MM.1S (cell line): ENCODE results near the gene STX17.

Source experiments
- DNase-seq: peaks from one replicate; pipeline ENCODE4 v3.0.0-alpha.2; 2015
- H2AFZ ChIP-seq: fragments of 300-600 bp; sonication (generic); 2 replicates; pipeline ENCODE4 v1.6.0; 2016; ENCODE audit warnings: antibody characterized with exemption, low read length
- H3F3A ChIP-seq: fragments of 300-600 bp; sonication (generic); 2 replicates; pipeline ENCODE4 v1.6.1; 2016; ENCODE audit warnings: mild to moderate bottlenecking, antibody characterized with exemption, low read length, moderate library complexity, mixed read lengths; ENCODE audit not compliant: insufficient read depth
- H3K27ac ChIP-seq: fragments of 300-600 bp; sonication (generic); 2 replicates; pipeline ENCODE4 v1.5.1; 2016; ENCODE audit warnings: mild to moderate bottlenecking, low read length
- H3K27me3 ChIP-seq: fragments of 300-600 bp; sonication (generic); replicated peaks from 2 replicates; pipeline ENCODE4 v1.6.0; 2016; ENCODE audit warnings: low read length; ENCODE audit not compliant: insufficient read depth
- H3K36me3 ChIP-seq: fragments of 300-600 bp; sonication (generic); replicated peaks from 2 replicates; pipeline ENCODE4 v1.6.1; 2016; ENCODE audit warnings: mild to moderate bottlenecking, low read length, mixed read lengths; ENCODE audit not compliant: insufficient read depth
- H3K4me1 ChIP-seq: fragments of 300-600 bp; sonication (generic); 2 replicates; pipeline ENCODE4 v1.6.1; 2016; ENCODE audit warnings: low read length, mixed read lengths
- H3K4me2 ChIP-seq: fragments of 300-600 bp; sonication (generic); 2 replicates; pipeline ENCODE4 v1.6.0; 2016; ENCODE audit warnings: low read depth, low read length
- H3K4me3 ChIP-seq: fragments of 300-600 bp; sonication (generic); 2 replicates; pipeline ENCODE4 v1.5.1; 2016; ENCODE audit warnings: low read length, mixed read lengths
- H3K79me2 ChIP-seq: fragments of 300-600 bp; sonication (generic); 2 replicates; pipeline ENCODE4 v1.6.1; 2016; ENCODE audit warnings: mixed run types, low read length, mixed read lengths
- H3K9ac ChIP-seq: fragments of 300-600 bp; sonication (generic); 2 replicates; pipeline ENCODE4 v1.6.1; 2016; ENCODE audit warnings: low read length, mixed read lengths
- H3K9me2 ChIP-seq: fragments of 300-600 bp; sonication (generic); replicated peaks from 2 replicates; pipeline ENCODE4 v1.6.1; 2016; ENCODE audit warnings: mild to moderate bottlenecking, low read length, mixed read lengths; ENCODE audit not compliant: insufficient read depth
- H3K9me3 ChIP-seq: fragments of 300-600 bp; sonication (generic); replicated peaks from 2 replicates; pipeline ENCODE4 v1.6.1; 2016; ENCODE audit warnings: mild to moderate bottlenecking, low read length, mixed read lengths; ENCODE audit not compliant: insufficient read depth
- H4K20me1 ChIP-seq: fragments of 300-600 bp; sonication (generic); 2 replicates; pipeline ENCODE4 v1.6.1; 2016; ENCODE audit warnings: mild to moderate bottlenecking, low read length, moderate library complexity, mixed read lengths; ENCODE audit not compliant: insufficient read depth
- CTCF ChIP-seq: fragments of 300-600 bp; sonication (generic); IDR thresholded peaks from 2 replicates; pipeline ENCODE4 v1.5.1; 2016; ENCODE audit warnings: antibody characterized with exemption, low read length, mixed read lengths
- EZH2 ChIP-seq: fragments of 300-600 bp; sonication (generic); optimal IDR thresholded peaks from 2 replicates; pipeline ENCODE3; 2017; ENCODE audit warnings: low read depth, mild to moderate bottlenecking, antibody characterized with exemption, low read length, mixed read lengths
- EZH2phosphoT487 ChIP-seq: fragments of 300-600 bp; sonication (generic); IDR thresholded peaks from 2 replicates; pipeline ENCODE4 v1.6.1; 2018; ENCODE audit warnings: antibody characterized with exemption, low read length

STX17 gene

DNA sequence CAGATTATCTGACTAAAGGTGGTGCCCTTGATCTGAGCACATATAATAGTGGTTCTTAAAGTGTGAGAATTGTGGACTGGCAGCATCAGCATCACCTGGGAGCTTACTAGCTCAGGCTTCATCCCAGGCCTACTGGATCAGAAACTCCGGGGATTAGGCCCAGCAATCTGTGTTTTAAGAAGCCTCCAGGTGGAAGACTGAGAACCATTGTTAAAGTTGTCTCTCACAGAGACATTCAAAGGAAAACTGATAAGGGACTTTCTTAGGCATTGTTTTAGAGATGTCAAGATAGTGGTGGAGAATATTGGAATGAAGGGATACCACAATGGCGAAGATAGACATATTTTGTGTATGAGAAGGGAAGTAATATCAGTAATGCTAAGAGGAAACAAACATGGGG is 59.5 kb downstream of the STX17 start:
- no peaks in the 10 kb centered on the region for H3K4me1 ChIP-seq
- H3K9me2 ChIP-seq, result no peaks in the 10 kb centered on the region
- no peaks in the 10 kb centered on the region for H3F3A ChIP-seq
- H3K9me3 ChIP-seq, result no peaks in the 10 kb centered on the region
- no peak for TF ChIP-seq EZH2phosphoT487
- TF ChIP-seq CTCF, result no peak
- no peak for TF ChIP-seq EZH2
- DNase-seq, result no peak
- no peak overlapping the region for H3K9ac ChIP-seq
- no peak overlapping the region for H3K27ac ChIP-seq
- no peak overlapping the region for H2AFZ ChIP-seq
- H4K20me1 ChIP-seq, result no peaks in the 10 kb centered on the region
- no peaks in the 10 kb centered on the region for H3K79me2 ChIP-seq
- H3K4me2 ChIP-seq, result no peak overlapping the region
- no peak overlapping the region for H3K4me3 ChIP-seq
- no peaks in the 10 kb centered on the region for H3K36me3 ChIP-seq
- no peaks in the 10 kb centered on the region for H3K27me3 ChIP-seq

DNA sequence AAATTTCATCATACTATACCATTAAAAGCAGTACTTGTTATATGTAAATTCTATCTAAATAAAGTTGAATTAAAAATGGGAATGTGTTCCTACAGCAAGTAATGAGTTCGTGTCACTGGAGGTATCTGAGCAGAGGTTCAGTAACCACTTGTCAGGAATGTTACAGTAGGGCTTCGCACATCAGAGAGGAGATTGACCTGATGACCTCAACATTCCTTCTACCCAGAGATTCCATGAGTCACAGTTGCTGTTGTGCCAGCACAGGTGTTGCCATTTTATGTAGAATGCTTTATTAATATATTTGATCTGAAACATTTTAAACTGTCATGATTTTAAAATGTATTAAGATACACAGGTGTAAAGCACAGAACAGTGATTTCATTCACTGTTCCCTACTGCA is 60.3 kb downstream of the STX17 start:
- no peaks in the 10 kb centered on the region for H4K20me1 ChIP-seq
- no peak overlapping the region for H3K4me2 ChIP-seq
- no peak overlapping the region for H2AFZ ChIP-seq
- H3K27ac ChIP-seq, result no peak overlapping the region
- no peaks in the 10 kb centered on the region for H3K4me1 ChIP-seq
- no peaks in the 10 kb centered on the region for H3K79me2 ChIP-seq
- no peaks in the 10 kb centered on the region for H3K36me3 ChIP-seq
- H3K9me3 ChIP-seq, result no peaks in the 10 kb centered on the region
- no peak for TF ChIP-seq EZH2
- TF ChIP-seq CTCF, result no peak
- TF ChIP-seq EZH2phosphoT487, result no peak
- H3F3A ChIP-seq, result no peaks in the 10 kb centered on the region
- no peak for DNase-seq
- no peak overlapping the region for H3K9ac ChIP-seq
- H3K27me3 ChIP-seq, result no peaks in the 10 kb centered on the region
- H3K9me2 ChIP-seq, result no peaks in the 10 kb centered on the region
- no peak overlapping the region for H3K4me3 ChIP-seq

DNA sequence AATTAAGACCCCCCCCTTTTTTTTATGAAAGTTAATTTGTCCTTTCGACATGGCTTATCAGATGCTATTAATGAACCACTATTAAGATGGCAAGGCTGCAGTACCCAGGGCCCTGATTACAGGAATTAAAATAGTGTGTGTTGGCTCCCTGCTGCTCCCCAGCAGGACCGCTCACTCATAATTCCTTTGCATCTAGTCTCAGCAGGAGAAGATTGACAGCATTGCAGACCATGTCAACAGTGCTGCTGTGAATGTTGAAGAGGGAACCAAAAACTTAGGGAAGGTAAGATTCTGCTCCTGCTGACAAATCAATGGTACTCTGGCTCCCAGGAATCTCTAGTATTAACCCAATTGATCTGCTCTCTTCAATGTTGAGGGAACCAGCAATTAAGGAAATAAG is 61.0 kb downstream of the STX17 start:
- no peaks in the 10 kb centered on the region for H3K36me3 ChIP-seq
- H3F3A ChIP-seq, result no peaks in the 10 kb centered on the region
- H3K4me2 ChIP-seq, result no peak overlapping the region
- no peaks in the 10 kb centered on the region for H3K4me1 ChIP-seq
- H3K27ac ChIP-seq, result no peak overlapping the region
- H3K9me3 ChIP-seq, result no peaks in the 10 kb centered on the region
- no peak for DNase-seq
- no peaks in the 10 kb centered on the region for H3K9me2 ChIP-seq
- no peak for TF ChIP-seq EZH2
- no peak for TF ChIP-seq CTCF
- TF ChIP-seq EZH2phosphoT487, result no peak
- H3K9ac ChIP-seq, result no peak overlapping the region
- no peaks in the 10 kb centered on the region for H3K27me3 ChIP-seq
- H3K4me3 ChIP-seq, result no peak overlapping the region
- no peaks in the 10 kb centered on the region for H4K20me1 ChIP-seq
- no peak overlapping the region for H2AFZ ChIP-seq
- no peaks in the 10 kb centered on the region for H3K79me2 ChIP-seq
